ENCODE measurements around the gene UBR7. TPM values are rescaled to one million over a fixed set of nuclear protein-coding genes. Genes with fewer than 3 reads are reported as not detected.
A peak's percentile ranks its signal among the peaks of the same experiment; 100 is the strongest.

UBR7 gene
- total RNA-seq, 1 experiment from 2014 or later, result 19.9 TPM

DNA sequence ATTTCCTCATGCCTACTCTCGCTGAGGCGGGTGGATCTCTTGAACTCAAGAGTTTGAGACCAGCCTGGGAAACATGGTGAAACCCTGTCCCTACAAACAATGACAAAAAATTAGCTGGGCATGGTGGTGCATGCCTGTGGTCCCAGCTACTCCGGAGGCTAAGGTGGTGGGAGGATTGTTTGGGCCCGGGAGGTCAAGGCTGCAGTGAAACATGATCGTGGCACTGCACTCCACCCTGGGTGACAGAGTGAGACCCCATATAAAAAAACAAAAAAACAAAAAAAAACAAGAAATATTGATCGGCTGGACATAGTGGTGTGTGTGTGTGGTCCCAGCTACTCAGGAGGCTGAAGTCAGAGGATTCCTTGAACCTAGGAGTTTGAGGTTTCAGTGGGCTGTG is 31.6 kb upstream of the UBR7 start:
- CTCF ChIA-PET, result no interaction called here
- in situ Hi-C loops (cut with HindIII; ENCODE audit: low pct_unique_long_range_greater_than_20kb, low sequenced_read_pairs) (no loop called here), intact Hi-C loops (cut with micrococcal nuclease; ENCODE audit: unreplicated experiment) (no loop called here)
- no peak overlapping the region for H3K27ac ChIP-seq (ENCODE audit: low read length)
- ATAC-seq (no peak), DNase-seq (ENCODE audit: low read depth, low spot score) (no peak)
- POLR2A ChIA-PET, result no interaction called here
- no peaks in the 10 kb centered on the region for H3K9me3 ChIP-seq (ENCODE audit: control insufficient read depth, insufficient read depth, low read depth, low read length)
- BruUV-seq (replicated peaks), result no TSS peak
- H3K4me1 ChIP-seq (ENCODE audit: control insufficient read depth, insufficient read depth, low read length), result no peaks in the 10 kb centered on the region
- H3K4me3 ChIP-seq (ENCODE audit: low read depth in 2 of 2, low read length in 2 of 2), result no peak overlapping the region
- H3K27me3 ChIP-seq (ENCODE audit: control insufficient read depth, insufficient read depth, low read length), result no peaks in the 10 kb centered on the region
- TF ChIP-seq, protein P1, sequence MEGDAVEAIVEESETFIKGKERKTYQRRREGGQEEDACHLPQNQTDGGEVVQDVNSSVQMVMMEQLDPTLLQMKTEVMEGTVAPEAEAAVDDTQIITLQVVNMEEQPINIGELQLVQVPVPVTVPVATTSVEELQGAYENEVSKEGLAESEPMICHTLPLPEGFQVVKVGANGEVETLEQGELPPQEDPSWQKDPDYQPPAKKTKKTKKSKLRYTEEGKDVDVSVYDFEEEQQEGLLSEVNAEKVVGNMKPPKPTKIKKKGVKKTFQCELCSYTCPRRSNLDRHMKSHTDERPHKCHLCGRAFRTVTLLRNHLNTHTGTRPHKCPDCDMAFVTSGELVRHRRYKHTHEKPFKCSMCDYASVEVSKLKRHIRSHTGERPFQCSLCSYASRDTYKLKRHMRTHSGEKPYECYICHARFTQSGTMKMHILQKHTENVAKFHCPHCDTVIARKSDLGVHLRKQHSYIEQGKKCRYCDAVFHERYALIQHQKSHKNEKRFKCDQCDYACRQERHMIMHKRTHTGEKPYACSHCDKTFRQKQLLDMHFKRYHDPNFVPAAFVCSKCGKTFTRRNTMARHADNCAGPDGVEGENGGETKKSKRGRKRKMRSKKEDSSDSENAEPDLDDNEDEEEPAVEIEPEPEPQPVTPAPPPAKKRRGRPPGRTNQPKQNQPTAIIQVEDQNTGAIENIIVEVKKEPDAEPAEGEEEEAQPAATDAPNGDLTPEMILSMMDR (IDR thresholded peaks at IDR 0.05), result no peak
- TF ChIP-seq, protein P2, sequence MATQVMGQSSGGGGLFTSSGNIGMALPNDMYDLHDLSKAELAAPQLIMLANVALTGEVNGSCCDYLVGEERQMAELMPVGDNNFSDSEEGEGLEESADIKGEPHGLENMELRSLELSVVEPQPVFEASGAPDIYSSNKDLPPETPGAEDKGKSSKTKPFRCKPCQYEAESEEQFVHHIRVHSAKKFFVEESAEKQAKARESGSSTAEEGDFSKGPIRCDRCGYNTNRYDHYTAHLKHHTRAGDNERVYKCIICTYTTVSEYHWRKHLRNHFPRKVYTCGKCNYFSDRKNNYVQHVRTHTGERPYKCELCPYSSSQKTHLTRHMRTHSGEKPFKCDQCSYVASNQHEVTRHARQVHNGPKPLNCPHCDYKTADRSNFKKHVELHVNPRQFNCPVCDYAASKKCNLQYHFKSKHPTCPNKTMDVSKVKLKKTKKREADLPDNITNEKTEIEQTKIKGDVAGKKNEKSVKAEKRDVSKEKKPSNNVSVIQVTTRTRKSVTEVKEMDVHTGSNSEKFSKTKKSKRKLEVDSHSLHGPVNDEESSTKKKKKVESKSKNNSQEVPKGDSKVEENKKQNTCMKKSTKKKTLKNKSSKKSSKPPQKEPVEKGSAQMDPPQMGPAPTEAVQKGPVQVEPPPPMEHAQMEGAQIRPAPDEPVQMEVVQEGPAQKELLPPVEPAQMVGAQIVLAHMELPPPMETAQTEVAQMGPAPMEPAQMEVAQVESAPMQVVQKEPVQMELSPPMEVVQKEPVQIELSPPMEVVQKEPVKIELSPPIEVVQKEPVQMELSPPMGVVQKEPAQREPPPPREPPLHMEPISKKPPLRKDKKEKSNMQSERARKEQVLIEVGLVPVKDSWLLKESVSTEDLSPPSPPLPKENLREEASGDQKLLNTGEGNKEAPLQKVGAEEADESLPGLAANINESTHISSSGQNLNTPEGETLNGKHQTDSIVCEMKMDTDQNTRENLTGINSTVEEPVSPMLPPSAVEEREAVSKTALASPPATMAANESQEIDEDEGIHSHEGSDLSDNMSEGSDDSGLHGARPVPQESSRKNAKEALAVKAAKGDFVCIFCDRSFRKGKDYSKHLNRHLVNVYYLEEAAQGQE (IDR thresholded peaks at IDR 0.05; ENCODE audit: insufficient read depth in 1 of 2, low read depth in 2 of 2, low read length in 1 of 2), result no peak
- no peak for TF ChIP-seq POLR2AphosphoS5 (IDR thresholded peaks at IDR 0.05; ENCODE audit: low read depth, low read length)
- TF ChIP-seq SIN3A (IDR thresholded peaks at IDR 0.05; ENCODE audit: borderline replicate concordance, insufficient read depth, low read depth, low read length), result no peak
- no peaks in the 10 kb centered on the region for H3K36me3 ChIP-seq (ENCODE audit: control insufficient read depth, insufficient read depth, low read length)

DNA sequence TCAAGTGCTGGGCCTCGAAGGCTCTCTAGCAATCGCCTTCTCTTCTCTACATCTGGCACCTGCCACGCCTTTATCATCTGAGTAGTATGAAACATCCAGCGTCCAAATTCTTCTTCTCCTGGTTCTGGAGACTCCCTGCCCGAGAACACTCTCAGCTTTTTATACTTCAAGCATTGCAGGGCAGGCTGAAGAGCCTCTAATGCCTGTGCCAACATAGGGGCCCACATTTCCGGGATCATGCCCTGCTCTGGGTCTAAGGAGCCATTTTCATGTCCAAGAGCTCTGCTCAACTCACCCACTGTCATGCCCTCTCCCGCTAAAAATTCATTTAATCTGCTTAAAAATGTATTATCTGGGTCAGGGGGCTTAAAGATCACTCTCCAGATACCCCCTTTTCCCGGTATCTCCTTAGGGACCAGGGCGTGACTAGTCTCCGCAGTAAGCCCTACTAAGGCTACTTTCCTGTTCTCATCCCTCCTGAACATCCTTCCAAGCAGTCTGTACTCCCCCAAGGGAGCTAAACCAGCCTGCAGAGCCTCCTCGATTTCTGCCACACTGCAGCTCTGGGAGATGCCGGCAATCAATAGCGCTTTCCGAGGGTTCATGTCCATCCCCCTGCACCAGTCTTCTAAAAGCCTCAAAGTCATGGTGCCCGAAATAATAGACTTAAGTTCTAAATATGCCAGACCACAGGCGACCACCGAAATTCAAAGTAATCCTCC is 23.3 kb upstream of the UBR7 start:
- Histone ChIP-seq H3K4me3 (ENCODE audit: low read depth in 2 of 2, low read length in 2 of 2) (peak overlapping the region; percentile 86 to 97), H3K27ac (ENCODE audit: low read length) (peak overlapping the region; percentile 77), H3K27me3 (ENCODE audit: control insufficient read depth, insufficient read depth, low read length) (no peaks in the 10 kb centered on the region), H3K4me1 (ENCODE audit: control insufficient read depth, insufficient read depth, low read length) (peaks cover 6% of the 10 kb centered on the region; the same call in 1 of the 2 replicates), H3K9me3 (ENCODE audit: control insufficient read depth, insufficient read depth, low read depth, low read length) (no peaks in the 10 kb centered on the region), H3K36me3 (ENCODE audit: control insufficient read depth, insufficient read depth, low read length) (peaks cover 2% of the 10 kb centered on the region)
- in situ Hi-C loops (cut with HindIII; ENCODE audit: low pct_unique_long_range_greater_than_20kb, low sequenced_read_pairs) (no loop called here), intact Hi-C loops (cut with micrococcal nuclease; ENCODE audit: unreplicated experiment) (no loop called here)
- ATAC-seq (no peak), DNase-seq (ENCODE audit: low read depth, low spot score) (no peak)
- CTCF ChIA-PET, result no interaction called here
- TF ChIP-seq POLR2AphosphoS5 (IDR thresholded peaks at IDR 0.05; ENCODE audit: low read depth, low read length) (no peak), TCF7L2 (IDR thresholded peaks at IDR 0.05; ENCODE audit: low read depth, low read length) (no peak), SIN3A (IDR thresholded peaks at IDR 0.05; ENCODE audit: borderline replicate concordance, insufficient read depth, low read depth, low read length) (no peak)
- TF ChIP-seq, protein P2 (IDR thresholded peaks at IDR 0.05; ENCODE audit: insufficient read depth in 1 of 2, low read depth in 2 of 2, low read length in 1 of 2), result no peak
- TF ChIP-seq, protein P1 (IDR thresholded peaks at IDR 0.05), result no peak
- no TSS peak for BruUV-seq (replicated peaks)
- POLR2A ChIA-PET, result no interaction called here
